HG02938 (cell line): ENCODE data around the gene LARP4B.

Source experiments
- ATAC-seq: cut with Tn5 transposase; IDR thresholded peaks from one replicate; pipeline ENCODE4 v1.9.1; 2021; ENCODE audit warnings: mild to moderate bottlenecking, moderate library complexity; ENCODE audit not compliant: unreplicated experiment

The LARP4B gene

DNA sequence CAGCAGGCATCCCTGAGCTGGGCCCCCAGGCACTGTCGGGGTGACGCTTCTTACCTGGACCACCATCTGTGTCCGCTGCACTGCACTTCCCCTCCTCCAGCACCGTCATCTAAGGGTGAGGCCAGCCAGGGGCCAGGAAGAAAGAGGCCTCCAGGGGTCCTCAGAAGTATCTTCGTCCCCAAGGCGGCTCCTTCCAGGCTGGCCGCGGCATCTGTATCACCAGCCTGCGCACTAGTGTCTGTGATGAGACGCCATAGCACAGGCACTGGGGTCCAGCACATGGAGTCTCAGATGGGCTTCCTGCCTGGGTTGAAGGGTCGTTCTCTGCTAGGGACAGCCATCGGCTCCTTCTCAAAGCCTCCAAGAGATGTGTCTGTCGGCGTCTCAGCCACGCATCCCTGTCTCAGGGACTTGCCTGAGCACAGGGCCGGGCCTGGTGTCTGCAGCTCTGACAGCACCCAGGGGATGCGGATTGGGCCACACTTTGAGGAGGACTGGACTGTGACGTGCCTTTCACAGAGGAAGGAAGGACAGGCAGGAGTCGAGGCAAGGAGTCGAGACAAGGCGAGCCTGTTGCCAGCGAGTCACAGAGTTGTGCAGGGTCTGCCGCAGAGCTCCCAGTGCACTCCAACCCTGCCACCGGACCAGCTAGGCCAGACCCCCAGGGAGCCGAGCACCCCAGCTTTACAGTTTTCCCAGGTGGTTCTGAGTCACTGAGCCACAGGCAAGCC is 140.5 kb downstream of the LARP4B start:
- ATAC-seq: no peak

DNA sequence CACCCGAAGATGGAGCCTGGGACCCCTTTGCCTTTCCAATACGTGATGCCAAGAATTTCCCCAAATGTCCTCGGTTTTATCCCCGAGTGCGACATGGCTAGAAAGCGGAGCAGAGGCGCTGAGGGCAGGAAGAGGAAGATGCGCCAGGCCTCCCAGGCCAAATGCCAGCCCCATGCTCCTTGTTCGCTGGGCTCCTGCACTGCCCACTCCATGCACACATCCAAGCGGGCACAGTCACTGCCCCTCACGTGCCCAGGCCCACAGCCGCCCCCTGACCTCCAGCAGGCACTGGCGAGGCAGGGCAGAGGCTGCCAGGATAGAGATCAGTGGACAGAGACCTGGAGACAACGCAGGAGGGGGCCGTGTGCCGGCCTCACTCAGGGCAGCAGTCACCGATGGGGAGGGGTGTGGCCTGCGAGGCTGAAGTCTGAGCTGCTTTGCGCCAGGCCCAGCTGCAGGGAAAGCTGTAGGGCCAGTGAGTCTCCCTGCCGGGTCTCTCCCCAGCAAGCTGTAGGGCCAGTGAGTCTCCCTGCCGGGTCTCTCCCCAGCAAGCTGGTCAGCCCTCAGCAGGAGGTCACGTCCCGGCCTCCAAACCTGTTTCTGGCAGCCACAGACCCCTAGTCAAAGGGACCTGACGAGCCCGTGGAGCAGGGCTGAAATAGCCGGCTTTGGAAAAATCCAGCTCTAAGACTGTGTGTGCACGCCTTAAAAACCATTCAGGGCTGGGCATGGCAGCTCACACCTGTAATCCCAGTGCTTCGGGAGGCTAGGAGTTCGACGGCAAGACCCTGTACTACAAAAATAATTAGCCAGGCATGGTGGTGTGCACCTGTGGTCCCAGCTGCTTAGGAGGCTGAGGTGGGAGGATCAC is 141.4 kb downstream of the LARP4B start:
- ATAC-seq: no peak

DNA sequence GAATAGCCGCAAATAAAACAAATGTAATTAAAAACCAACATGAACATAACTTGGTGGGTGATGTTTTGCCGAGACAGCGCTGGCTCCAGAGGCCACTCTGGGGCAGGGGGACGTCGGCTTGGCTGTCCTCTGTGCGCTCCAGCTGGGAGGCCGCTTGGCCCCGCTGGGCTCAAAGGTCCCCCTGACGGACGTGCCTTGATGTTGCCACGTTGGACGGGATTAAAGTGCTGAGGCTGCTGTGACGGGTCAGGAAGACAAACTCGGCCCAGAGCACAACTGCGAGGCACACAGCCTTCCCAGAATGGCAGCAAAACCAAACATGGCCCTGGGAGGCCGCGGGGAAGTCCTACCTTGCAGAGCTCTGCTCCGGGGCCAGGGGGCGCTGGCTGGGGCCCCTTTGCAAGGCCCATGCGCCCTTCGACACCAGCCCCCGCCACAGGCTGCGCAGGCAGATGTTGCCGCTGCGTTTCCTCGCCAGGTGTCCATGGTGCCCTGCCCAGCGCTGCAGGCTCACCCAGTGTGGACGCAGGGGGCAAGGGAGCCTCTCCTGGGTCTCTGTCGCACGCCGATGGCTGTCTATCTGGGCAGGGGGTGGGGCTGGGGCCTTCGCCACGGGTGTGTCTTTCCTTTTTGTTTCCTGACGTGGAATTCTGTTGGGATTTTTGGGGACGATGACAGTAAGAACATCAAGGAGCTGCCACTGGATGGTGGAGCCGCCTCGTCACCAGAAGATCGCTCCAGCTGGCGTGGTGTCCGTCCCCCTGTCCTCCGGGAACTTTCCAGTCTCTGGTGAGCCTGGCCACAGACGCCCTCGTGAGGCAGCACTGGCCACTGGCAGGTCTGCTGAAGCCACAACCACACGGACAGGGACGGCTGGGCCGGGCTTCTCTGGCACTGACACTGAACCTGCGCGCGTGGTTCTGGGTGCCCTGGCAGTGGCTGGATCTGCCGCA is 142.4 kb downstream of the LARP4B start:
- ATAC-seq: no peak

DNA sequence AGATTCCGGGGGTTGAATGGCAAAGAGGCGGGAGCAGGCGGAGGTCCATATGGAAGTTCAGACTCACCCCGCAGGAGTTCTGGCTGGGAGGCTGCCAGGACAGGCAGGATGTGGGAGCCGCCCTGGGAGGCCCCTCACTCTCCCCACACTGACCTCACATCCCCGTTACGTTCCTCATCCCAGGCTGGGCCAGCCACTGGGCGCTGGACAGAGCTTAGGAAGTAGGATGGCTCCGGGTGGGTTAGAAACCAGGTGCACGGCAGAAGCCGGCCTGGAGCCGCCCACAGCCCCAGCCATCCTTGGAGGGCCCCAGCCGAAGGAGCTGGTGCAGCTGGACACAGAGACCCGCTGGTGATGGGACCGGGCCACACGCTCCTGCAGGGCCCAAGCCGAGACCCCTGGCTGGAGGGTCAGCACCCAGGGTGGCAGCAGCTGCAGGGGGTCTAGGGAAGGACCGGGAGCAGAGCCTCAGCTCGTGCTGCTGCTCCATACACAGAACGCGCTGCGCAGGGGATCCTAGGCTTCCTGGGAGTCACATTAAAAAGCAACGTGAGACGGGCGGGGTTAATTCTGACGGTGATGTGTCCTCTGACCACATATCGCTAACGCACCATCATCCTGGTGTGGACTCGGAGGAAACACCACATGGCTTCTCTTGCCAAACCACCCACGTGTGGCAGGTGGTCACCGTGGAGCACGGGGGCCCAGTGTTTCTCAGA is 143.4 kb downstream of the LARP4B start:
- ATAC-seq: no peak

DNA sequence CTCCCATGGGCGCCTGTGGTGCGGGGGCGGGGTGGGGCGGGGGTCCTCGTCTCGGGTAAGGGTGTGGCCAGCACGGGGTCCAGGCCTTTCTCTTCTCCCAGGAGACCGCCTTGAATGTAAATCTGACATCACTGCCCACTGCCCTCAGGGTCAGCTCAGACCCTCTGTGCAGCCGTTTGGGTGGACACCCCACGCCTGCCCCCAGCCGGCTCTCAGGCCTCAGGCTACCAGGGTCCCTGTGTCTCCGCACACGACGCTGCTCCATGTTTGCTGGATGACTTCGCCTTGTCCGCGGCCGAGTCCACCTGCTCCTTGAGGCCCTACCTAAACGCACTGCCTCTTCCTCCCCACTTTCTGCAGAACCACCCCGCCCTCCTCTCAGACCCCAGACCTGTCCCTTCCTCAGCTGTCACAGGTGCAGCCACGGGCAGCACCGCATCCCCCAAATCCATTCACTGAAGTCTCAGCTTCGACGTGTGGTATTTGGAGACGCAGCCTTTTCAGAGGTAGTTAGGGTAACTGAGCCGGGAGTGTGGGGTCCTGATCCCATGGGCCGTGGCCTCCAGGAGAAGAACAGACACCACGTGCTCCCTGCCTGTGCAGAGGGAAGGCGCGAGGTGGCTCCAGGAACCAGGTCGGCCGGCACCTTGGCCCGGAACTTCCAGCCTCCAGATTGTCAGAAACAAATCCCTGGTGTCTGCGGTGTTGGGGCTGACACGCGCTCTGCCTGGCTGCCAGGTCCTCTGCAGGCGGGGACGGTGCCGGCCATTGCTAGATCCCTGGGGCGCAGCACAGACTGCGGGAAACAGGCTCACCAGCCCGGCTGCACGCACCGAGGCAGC is 144.7 kb downstream of the LARP4B start:
- no peak for ATAC-seq

DNA sequence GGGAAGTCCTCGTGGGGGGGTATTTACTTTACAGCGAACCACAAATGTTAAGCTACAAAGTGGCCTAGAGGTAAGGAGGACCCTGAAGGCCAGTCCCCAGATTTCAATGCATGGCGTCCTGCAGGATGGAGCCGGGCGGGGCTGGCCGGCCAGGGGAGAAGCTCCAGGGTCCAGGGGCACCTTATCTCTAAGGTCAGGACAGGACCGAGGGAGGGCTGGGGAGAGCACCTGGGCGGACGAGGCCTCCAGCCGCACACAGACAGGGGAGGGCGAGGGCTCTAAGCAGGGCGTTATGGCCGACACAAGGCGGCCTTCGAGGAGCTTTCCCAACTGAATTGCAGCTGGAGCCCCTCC is 145.7 kb downstream of the LARP4B start:
- ATAC-seq: no peak

DNA sequence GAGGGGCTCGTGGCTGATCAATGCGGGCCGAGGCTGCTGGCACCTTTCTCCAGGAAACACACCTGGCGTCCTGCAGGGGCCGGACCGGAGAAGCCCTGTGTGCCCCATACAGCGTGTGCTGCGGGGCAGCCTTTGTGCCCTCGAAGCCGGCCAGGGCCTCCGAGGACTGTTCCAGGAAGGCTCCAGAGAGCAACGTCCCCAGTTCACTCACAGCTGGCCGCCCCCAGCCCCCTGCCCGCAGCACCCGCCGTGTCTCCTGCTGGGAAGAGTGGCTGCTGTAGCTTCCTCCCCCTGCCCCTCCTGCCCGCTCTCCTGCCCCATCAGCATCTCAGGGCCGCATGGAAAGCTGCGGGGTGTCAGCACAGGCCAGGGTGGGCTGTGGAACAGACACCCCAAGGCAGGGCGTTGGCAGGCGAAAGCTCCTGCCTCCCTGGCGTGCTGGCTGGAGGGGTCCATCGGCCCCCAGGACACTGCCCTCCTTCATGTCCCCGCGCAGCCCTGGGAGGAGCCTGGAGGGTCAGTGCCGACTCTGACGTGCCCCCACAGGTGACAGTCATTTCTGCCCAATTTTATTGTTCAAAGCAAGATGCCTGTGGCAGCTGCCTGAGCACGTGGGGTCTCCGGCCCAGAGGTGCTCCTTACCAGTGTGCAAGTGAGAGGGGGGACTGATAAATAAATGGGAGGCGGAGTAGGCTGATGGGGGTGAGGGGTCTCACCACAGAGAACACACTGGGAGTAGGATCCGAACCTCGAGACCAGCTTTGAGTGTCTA is 146.2 kb downstream of the LARP4B start:
- no peak for ATAC-seq

DNA sequence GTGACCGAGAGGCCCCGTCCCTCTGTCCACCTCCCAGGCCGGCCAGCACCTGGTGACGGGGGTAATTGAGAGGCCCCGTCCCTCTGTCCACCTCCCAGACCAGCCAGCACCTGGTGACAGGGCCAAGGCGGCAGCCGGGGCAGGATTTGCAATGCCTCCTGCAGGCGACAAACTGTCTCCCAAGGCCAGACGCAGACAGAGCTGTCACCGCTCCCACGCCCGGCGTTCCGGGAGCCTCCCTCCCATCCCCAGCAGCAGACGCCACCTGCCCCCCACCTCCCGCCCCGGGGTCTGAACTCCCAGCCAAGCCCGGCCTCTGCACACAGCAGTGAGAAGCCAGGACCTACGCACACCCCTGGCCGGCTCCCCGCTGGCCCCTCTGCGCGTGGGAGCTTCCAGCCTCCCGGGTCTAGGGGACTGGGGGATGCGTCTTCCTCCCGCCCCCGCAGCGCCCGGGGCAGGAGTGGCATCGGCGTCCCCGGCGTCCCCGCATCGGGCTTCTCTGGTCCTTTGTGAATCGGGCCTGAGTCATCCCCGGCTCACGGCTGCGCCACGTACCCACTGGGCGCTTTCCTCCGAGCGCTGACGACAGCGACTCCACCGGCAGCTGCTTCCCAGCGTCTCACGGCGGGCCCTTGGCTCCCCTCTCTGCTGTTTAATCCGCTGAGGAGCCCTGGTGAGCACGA is 147.0 kb downstream of the LARP4B start:
- ATAC-seq: no peak

DNA sequence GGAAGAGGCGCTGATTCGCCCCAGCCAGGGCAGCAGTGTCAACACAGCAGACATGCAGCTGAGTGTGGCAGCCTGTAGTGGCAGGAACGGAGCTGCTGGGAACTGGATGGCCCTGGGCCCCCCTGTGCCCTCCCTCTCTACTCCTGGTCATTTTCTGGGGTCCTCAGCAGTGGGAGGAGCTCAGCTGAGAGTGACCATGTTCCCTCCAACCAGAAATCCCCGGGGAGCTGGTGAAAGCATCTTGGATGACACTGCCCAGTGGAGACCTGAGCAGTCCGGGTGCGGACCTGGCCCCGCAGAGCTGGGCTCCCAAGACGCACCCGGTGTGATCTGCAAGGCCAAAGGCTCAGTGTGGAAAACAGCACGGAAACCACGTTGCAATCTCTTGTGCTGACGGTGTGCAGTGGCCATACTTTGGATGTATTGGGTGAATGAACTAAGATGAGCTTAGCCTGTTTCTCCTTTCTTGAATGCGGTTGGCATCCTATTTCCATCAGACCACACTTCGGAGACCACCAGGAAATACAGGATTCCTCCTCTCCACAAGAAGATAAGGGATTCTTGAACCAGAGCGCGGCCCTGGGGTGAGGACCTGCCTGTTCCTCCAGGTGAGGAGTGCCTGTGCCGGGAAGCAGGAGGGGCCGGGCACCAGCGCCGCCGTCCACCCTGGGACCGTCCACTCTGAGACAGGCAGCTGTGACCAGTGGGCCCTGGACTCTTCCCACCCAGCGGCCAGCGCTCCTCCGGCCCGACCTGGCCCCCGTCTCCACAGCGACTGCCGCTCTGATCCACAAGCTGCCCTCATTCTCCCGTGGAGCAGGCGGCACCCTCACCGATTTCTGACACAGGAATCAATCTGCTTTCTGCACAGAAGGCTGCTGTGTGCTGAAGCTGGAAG is 148.5 kb downstream of the LARP4B start:
- no peak for ATAC-seq

DNA sequence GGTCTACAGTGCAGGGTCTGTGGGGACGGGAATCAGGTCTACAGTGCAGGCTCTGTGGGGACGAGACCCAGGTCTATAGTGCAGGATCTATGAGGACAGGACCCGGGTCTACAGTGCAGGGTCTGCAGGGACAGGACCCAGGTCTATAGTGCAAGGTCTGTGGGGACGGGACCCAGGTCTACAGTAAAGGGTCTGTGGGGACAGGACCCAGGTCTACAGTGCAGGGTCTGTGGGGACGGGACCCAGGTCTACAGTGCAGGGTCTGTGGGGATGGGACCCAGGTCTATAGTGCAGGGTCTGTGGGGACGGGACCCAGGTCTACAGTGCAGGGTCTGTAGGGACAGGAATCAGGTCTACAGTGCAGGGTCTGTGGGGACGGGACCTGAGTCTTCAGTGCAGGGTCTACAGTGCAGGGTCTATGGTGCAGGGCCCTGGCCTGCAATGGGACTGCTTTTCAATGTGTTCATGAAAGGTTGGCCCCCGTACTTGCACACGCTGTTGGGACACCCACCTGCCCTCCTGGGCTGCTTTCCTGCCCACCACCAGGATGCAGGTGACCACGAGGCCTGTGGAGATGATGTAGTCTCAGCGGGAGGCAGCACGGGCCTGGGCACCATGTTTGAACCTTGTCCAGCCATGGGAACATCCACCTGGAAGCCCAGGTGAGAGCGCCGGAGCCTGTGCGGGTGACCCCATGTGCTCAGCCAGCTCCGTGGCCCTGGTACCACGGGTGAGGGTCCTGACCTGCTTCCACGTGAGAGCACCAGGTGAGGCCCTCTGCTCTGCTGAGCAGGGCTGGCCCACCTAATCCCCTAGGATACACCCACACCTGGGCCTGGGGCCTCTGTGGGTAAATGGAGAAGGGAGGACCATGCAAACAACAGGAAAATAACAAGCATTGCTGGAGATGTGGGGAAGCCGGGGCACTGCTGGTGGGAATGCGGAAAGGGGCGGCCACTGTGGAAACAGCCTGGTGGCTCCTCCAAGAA is 150.7 kb downstream of the LARP4B start:
- ATAC-seq: no peak

DNA sequence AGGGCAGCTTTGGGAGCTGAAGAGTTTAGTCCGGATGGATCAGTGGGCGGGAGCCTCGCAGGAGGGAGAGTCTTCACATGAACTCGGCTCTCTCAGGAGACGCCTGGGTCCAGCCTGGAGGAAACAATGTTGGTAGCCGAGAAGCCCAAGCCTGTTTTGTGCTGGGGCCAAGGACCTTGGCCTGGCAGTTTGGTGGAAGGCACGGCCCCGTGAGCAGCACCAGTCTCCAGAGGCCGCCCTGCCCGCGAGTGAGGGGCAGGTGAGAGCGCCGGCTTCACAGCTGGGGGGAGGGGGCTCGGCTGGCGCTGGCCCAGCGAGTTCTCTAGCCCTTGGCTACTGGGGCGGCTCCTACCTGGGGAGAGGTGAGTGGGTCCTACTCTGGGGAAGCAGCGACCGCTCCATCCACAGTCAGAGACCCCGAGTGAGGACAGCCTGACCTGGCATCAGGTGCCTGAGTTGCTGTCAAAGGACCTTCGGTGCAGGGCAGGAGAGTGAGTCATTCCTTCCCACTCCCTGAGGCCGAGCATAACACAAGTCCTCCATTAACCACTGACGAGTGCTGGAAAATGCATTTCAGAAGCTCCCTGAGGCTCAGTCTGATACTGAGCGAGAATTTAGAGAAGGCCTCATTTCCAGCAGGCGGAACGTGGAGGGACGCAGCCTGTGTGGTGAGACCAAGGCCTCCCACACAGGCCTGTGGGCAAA is 152.7 kb downstream of the LARP4B start:
- ATAC-seq: no peak

DNA sequence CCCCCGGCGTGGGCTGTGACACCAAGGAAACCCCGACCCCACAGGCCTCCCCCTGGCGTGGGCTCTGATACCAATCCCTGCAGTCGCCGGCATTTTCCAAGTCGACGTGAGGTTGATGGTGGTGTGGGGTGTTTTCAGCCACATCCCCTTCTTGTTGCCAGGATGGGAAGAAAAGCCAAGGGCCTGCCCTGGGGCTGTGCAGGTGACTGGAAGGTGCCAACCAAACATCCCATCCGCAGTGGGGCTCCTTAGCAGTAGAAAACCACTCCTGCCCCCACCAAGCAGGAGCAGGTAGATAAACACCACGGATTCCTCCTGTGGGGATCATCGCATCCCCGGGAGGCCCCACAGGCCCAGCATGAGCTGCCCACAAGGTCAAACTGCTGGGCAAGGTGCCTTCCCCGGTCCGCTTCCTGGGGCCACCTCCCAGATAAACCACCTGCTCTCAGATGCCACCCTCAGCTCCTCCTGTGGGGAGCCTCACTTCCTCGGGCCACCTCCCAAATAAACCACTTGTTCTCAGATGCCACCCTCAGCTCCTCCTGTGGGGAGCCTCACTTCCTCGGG is 153.5 kb downstream of the LARP4B start:
- ATAC-seq: no peak

DNA sequence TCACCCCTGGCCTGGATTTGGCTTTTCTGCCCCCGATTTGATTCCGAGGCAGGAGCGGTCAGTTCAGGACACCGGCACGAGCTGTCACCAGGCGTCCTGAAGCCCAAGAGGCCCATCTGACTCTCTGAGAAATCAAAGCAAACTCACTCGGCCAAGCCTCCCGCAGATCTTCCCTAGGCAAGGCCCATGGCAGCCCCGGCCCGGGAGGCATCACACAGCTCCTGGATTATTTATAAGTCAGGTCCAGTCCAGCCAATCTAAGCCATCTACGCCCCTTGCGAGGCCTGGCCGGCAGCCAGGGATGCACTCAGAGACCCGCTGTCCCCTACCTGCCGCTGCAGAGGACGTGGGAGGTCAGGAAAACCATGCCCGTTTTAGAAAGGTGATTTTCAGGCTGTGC is 154.7 kb downstream of the LARP4B start:
- ATAC-seq: no peak

DNA sequence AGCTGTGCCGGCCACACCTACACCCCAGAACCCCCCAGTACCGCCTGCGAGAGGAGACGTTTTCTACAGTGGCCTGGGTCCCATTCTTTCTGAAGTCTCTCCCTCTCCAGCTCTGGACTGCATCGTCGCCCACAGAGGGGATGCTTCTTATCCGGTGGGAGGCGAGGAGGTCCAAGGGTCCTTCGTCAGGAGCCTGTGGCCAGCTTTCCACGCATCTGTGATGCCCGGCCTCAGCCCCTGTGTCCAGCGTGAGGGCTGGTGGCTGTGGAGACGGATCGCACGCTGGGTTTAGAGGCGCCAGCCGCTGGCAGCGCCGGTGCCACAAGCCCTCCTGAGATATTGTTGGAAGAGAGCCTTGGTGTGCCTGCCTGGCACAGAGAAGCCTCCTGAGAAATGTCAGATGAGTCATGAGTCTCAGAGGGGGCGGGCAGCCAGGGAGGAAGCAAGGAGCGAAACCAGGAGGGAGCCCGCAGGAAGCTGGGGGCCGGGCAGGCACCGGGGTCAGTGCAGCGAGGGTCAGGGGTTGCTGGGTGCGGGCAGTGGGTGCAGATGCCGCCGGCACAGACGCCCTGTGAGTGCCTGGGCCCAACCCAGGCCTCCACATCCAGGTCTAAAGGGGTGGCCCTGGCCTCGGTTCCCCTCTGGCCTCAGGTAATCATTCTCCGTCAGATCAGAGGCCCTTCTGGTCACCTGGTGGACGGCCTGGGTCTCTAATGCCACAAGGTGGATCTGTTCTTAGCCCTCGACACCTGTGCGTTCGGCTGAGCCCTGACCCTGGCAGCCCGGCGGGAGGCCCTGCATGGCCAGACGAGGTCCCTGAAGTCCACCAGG is 156.0 kb downstream of the LARP4B start:
- no peak for ATAC-seq
